Measurements from ENCODE around the gene CRELD2.

CRELD2 gene

GRCh38 chr22:49928185-49928495, 9.7 kb downstream of the CRELD2 start:
- TF ChIP-seq REST (IDR thresholded peaks at IDR 0.05; ENCODE audit: insufficient read depth in 1 of 2, low read depth in 2 of 2, low read length in 2 of 2) (no peak), FOXP2 (optimal IDR thresholded peaks at IDR 0.05; ENCODE audit: borderline replicate concordance, extremely low read depth, extremely low read length, insufficient read depth) (no peak), SIN3A (IDR thresholded peaks at IDR 0.05; ENCODE audit: borderline replicate concordance, insufficient read depth, low read length) (no peak), TAF1 (IDR thresholded peaks at IDR 0.05; ENCODE audit: borderline replicate concordance, insufficient read depth, low read length) (no peak), POLR2AphosphoS5 (IDR thresholded peaks at IDR 0.05; ENCODE audit: low read depth, low read length) (no peak)

- TF ChIP-seq SIN3A (IDR thresholded peaks at IDR 0.05; ENCODE audit: borderline replicate concordance, insufficient read depth, low read length), result no peak
These were observed 10.2 kb downstream of the CRELD2 start for GRCh38 chr22:49928555-49929210.

GRCh38 chr22:49929211-49929979, 11.0 kb downstream of the CRELD2 start:
- TF ChIP-seq TAF1 (IDR thresholded peaks at IDR 0.05; ENCODE audit: borderline replicate concordance, insufficient read depth, low read length) (no peak), SIN3A (IDR thresholded peaks at IDR 0.05; ENCODE audit: borderline replicate concordance, insufficient read depth, low read length) (no peak), POLR2AphosphoS5 (IDR thresholded peaks at IDR 0.05; ENCODE audit: low read depth, low read length) (no peak), REST (IDR thresholded peaks at IDR 0.05; ENCODE audit: insufficient read depth in 1 of 2, low read depth in 2 of 2, low read length in 2 of 2) (no peak), FOXP2 (optimal IDR thresholded peaks at IDR 0.05; ENCODE audit: borderline replicate concordance, extremely low read depth, extremely low read length, insufficient read depth) (peak; percentile 69)

GRCh38 chr22:49929994-49930575, 11.7 kb downstream of the CRELD2 start:
- TF ChIP-seq REST (IDR thresholded peaks at IDR 0.05; ENCODE audit: insufficient read depth in 1 of 2, low read depth in 2 of 2, low read length in 2 of 2) (0 out of 4 replicates have a peak, but pooled peaks of 1 of the 2 experiments have one; percentile 35), TAF1 (IDR thresholded peaks at IDR 0.05; ENCODE audit: borderline replicate concordance, insufficient read depth, low read length) (no peak), POLR2AphosphoS5 (IDR thresholded peaks at IDR 0.05; ENCODE audit: low read depth, low read length) (no peak)

GRCh38 chr22:49930596-49931412, 12.4 kb downstream of the CRELD2 start:
- TF ChIP-seq TAF1 (IDR thresholded peaks at IDR 0.05; ENCODE audit: borderline replicate concordance, insufficient read depth, low read length) (no peak), POLR2AphosphoS5 (IDR thresholded peaks at IDR 0.05; ENCODE audit: low read depth, low read length) (no peak), SIN3A (IDR thresholded peaks at IDR 0.05; ENCODE audit: borderline replicate concordance, insufficient read depth, low read length) (no peak)

Data from PFSK-1 (cell line).